Thyroid gland (tissue), 4 donors: ENCODE data around the gene ETV6.

ENCODE experiments used
- CTCF ChIP-seq, 6 experiments: fragments of 200-600 bp in 3 of 6; fragments of 450-650 bp in 3 of 6; sonication (generic) in 3 of 6; IDR thresholded peaks; one replicate each; pipeline ENCODE4 v1.5.1; 2016 to 2019; ENCODE audit warnings: antibody characterized with exemption in 6 of 6, mild to moderate bottlenecking in 2 of 6, inconsistent platforms in 1 of 6, moderate library complexity in 1 of 6
- POLR2A ChIP-seq, 2 donors: fragments of 450-650 bp; IDR thresholded peaks; one replicate each; pipeline ENCODE4 v1.6.1; 2017; ENCODE audit warnings: antibody characterized with exemption in 2 of 2, mild to moderate bottlenecking in 2 of 2, moderate library complexity in 1 of 2

GRCh38 chr12:11774821-11775220 lies 125.3 kb downstream of the ETV6 start:
- TF ChIP-seq POLR2A (IDR thresholded peaks at IDR 0.05) (no peak), CTCF (IDR thresholded peaks at IDR 0.05) (no peak)
